Astrocyte (in vitro differentiated cells and primary cell): ENCODE results near the gene MYBL2.

Source experiments
- CTCF ChIP-seq: IDR thresholded peaks from 2 replicates; pipeline ENCODE4 v1.5.1; 2011; ENCODE audit warnings: low read depth, mild to moderate bottlenecking, inconsistent platforms, low read length, moderate library complexity; ENCODE audit not compliant: insufficient read depth
- EZH2 ChIP-seq: IDR thresholded peaks from 2 replicates; pipeline ENCODE4 v1.6.1; 2012; ENCODE audit warnings: mild to moderate bottlenecking, low read length, inconsistent platforms; ENCODE audit not compliant: insufficient read depth

GRCh38 chr20:43681468-43681942 lies 14.6 kb downstream of the MYBL2 start:
- TF ChIP-seq CTCF (no peak), EZH2 (no peak)
